ENCODE results near the gene KCNK10. TPM values are rescaled to one million over a fixed set of nuclear protein-coding genes. Genes with fewer than 3 reads are reported as not detected.

Gene KCNK10
- total and polyA plus RNA-seq, 2 of the 8 experiments (the other 6 are each of a cell fraction or from before 2014, with no cell fraction given) = 0.45 to 0.63 TPM

DNA sequence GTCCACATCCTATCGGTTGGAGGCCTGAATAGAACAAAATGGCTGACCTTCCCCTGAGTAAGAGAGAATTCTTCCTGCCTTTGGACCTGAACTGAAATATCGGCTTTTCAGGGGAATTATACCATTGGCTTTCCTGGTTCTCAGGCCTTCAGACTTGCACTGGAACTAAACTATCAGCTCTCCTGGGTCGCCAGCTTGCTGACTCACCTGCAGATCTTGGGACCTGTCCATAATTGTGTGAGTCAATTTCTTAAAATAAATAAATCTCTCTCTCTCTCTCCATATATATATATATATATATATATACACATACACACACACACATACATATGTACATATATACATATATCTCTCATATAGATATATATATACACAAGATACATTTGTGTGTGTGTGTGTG, 41.6 kb downstream of the KCNK10 start (continued):
- TF ChIP-seq, protein P1, sequence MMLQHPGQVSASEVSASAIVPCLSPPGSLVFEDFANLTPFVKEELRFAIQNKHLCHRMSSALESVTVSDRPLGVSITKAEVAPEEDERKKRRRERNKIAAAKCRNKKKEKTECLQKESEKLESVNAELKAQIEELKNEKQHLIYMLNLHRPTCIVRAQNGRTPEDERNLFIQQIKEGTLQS (IDR thresholded peaks at IDR 0.05; ENCODE audit: insufficient read depth, low read depth, low read length) = no peak

Data from H1 (cell line).